Dedifferentiated amniotic fluid mesenchymal stem cell (primary cell): ENCODE results near the gene SLC66A2.

ENCODE experiments used
- DNase-seq: peaks from one replicate; pipeline ENCODE4 v3.0.0-alpha.2; 2016; ENCODE audit errors: extremely low spot score

The SLC66A2 gene

DNA sequence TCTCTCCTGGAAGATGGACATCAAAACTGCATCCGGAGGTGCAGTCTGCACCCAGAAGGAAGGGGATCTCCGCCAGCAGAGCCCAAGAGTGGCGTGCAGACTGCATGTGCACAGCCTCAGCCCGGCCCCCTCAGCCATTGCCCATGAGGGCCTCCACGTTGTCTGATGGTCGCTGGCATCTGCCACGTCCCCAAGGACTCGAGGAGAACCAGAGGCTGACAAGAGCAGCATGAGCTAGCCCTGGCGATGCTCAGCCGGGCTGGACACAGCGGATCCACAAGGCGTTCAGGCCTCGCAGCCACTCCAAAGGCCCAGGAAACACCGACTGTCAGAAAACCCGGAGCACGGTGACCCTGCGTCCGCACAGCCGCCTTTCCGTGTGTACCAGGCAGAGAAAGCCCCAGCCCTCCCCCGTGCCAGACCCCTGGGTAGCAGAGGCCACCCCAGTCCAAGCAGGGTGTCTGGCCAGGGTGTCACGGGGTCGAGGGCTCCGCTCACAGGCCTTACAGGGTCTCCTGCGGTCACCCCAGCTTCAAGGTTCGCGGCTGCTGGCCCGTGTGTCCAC is 48.3 kb downstream of the SLC66A2 start:
- no peak for DNase-seq

DNA sequence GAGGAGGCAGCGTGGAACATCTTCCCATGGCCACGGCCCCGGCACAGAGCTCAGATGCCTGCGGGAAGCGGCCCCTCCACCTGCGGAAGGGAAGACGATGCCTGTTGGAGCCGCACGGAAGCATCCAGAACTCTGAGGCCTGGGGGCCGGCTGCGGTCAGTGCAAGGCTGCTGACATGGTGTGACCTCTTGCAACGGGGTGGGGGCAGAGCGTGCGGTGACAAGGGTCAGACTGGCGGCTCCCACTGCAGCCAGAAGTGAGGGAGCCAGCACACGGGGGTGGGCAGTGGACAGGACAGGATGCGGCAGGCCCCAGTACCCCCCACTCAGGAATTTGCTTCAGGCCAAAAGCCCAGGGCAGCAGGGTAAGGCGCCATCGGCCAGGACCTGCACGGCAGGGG is 48.8 kb downstream of the SLC66A2 start:
- no peak for DNase-seq

GRCh38 chr18:79902075-79902474 is 49.4 kb downstream of the SLC66A2 start:
- DNase-seq, result no peak

GRCh38 chr18:79901665-79902064 is 49.8 kb downstream of the SLC66A2 start:
- no peak for DNase-seq

- DNase-seq, result no peak
Measured at GRCh38 chr18:79900610-79901570, 50.6 kb downstream of the SLC66A2 start.

DNA sequence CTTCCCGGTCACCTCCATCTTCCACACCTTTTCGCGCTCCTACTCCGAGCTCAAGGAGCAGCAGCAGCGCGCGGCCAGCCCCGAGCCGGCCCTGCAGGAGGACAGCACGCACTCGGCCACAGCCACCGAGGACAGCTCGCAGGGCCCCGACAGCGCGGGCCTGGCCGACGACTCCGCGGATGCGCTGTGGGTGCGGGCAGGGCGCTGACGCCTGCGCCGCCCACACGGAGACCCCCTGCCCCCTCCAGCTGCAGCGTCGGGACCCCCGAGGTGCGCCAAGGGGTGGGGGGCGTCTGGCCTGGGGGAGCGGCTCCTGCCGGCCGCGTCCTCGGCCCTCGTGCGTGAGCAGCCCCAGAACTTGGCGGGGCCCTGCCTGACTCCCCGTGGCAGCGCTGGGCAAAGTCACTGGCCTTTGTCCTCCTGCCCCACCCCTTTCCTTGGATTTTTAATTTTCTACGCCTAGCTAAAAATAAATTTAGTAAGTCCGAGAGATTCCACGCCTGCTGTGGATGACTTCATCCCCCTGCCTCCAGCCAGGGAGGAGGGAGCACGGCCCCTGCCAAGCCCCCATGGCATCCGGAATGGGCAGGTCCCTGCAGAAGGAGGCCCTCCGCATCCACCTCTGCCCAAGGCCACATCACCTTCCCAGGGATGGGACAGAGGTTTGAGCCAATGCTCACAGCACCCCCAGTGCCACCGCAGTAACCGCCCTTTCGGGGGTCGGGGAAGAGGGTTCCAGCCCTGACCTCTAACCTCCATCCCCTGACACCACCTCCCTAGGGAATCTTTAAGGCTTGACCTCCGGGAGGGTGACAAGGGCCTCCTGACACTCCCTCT is 51.6 kb downstream of the SLC66A2 start:
- DNase-seq, result no peak

DNA sequence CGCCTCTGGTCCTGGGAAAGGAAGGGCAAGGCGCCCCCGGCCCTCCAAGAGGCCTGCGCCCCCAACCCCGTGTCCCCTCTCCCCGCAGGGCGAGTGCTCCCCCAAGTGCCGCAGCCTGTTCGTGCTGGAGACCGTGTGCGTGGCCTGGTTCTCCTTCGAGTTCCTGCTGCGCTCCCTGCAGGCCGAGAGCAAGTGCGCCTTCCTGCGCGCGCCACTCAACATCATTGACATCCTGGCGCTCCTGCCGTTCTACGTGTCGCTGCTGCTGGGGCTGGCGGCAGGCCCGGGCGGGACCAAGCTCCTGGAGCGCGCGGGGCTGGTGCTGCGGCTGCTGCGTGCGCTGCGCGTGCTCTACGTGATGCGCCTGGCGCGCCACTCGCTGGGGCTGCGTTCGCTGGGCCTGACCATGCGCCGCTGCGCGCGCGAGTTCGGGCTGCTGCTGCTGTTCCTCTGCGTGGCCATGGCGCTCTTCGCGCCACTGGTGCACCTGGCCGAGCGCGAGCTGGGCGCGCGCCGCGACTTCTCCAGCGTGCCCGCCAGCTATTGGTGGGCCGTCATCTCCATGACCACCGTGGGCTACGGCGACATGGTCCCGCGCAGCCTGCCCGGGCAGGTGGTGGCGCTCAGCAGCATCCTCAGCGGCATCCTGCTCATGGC is 52.4 kb downstream of the SLC66A2 start:
- no peak for DNase-seq

DNA sequence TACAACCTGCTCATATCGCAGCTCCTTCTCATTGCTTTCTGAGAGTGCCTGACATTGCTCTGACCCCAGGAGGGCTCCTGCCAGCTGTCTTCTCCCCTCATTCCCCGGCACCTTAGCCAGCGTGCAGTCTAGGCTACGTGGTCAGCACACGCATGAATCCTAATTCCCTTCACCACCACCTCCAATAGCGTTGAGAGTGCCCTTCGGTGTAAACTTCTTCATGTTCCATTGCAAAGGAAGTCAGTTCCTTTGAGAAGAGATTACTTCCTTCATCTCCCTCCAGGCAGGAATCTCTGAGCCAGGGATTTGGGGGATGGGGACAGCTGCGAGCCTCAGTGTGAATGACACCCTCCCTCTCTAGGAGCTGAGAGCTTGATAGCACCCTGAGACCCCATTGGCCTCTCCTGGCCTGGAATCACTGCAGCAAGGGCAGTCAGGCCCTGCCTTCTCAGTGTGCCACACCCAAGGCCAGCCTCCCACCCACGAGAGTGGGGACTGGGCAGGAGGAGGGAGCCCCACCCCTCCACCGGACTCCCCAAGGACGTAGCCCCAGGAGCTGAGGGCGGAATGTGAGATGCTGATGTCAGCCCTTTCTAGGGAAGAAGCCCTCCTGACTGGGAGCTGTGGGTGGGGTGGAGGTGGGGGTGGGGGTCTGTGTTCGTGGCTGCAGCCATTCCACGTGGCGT is 53.4 kb downstream of the SLC66A2 start:
- no peak for DNase-seq

- no peak for DNase-seq
Measured at GRCh38 chr18:79896738-79897137, 54.7 kb downstream of the SLC66A2 start.

GRCh38 chr18:79890674-79891073 is 60.8 kb downstream of the SLC66A2 start:
- DNase-seq, result no peak

- DNase-seq, result no peak
Measured at GRCh38 chr18:79889569-79889968, 61.9 kb downstream of the SLC66A2 start.

DNA sequence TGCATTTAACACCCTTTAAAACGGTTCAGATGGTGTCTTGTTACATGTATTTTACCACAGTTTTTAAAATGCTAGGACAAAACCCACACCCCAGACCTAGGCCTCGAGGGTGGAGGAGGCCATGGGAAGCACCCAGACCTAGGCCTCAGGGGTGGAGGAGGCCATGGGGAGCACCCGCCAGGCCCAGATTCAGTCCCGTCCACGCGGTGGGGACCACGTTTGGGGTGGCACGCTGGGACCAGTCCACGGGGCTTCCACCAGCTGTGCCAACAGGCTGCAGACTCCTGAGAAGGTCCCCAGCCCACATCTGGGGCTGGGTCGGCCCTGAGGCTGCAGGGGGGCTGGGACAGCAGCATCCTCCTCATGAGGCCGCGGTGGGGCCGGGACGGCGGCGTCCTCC is 63.4 kb downstream of the SLC66A2 start:
- no peak for DNase-seq

GRCh38 chr18:79887181-79888000 is 64.1 kb downstream of the SLC66A2 start:
- no peak for DNase-seq

GRCh38 chr18:79884963-79885728 is 66.3 kb downstream of the SLC66A2 start:
- DNase-seq, result no peak

DNA sequence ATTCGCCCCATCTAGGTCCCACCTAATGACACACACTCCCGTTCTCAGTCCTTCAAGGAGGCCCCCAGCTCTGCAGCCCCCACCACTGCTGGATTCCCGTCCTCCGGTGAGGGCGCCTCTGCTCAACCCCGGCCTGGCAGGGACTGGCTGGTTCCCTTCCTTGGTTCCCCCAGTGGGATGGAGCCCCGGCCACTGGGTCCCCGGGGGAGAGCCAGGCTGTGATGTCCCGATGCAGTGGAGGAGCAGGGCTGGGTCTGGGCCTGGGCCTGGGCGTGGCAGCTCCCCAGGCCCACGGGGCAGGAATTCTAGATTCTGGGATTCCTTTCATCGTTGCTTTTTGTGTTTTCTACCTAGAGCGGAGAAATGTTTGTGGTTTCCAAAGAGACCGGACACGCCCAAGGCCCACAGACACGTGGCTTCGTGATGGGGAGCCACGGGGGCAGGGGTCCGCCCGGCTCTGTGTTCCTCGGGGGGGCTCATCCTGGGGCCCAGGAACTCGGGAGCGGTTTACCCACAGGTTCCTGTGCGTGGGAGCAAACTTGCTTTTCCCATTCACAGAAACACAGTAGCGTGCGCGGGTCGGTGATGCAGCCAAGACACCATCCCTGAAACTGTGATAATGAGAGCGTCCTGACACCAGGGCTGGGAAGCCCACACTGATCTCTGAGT is 67.0 kb downstream of the SLC66A2 start:
- DNase-seq, result no peak

GRCh38 chr18:79883461-79884293 is 67.8 kb downstream of the SLC66A2 start:
- DNase-seq, result no peak

GRCh38 chr18:79882522-79883241 is 68.8 kb downstream of the SLC66A2 start:
- no peak for DNase-seq
